Common myeloid progenitor, CD34-positive (primary cell): ENCODE results near the gene SLC40A1.

ENCODE experiments used
- CTCF ChIA-PET: fragments of 350-600 bp; sonication (Branson Sonifier 250); formaldehyde crosslinking; loops from one replicate; lab custom pipeline; 2021; ENCODE audit warnings: antibody characterized with exemption; lab: Charles Lee
- POLR2A ChIA-PET: fragments of 350-600 bp; sonication (Branson Sonifier 250); formaldehyde crosslinking; loops from one replicate; lab custom pipeline; 2021; ENCODE audit warnings: antibody characterized with exemption; lab: Charles Lee
- DNase-seq, 3 donors: peaks; one replicate each; pipeline versions ENCODE4 v3.0.0 to v3.0.0-alpha.2; 2013
- H3K27ac ChIP-seq, 2 experiments: 1 replicate in 1 of 2; 2 replicates in 1 of 2; pipeline ENCODE4 v1.7.0; 2013; ENCODE audit warnings: inconsistent platforms in 2 of 2, low read length in 2 of 2, mild to moderate bottlenecking in 2 of 2, low read depth in 1 of 2, moderate library complexity in 1 of 2; ENCODE audit not compliant: severe bottlenecking in 2 of 2, insufficient read depth in 1 of 2, poor library complexity in 1 of 2
- H3K27me3 ChIP-seq, 5 experiments: replicated peaks in 2 of 5; 1 replicate in 3 of 5; 2 replicates in 2 of 5; pipeline versions ENCODE4 v1.6.1 to v1.7.0; 2013; ENCODE audit warnings: low read length in 4 of 5, mild to moderate bottlenecking in 2 of 5, moderate library complexity in 2 of 5, inconsistent platforms in 1 of 5; ENCODE audit not compliant: insufficient read depth in 5 of 5, control insufficient read depth in 4 of 5
- H3K36me3 ChIP-seq, 4 experiments: 1 replicate in 2 of 4; 2 replicates in 2 of 4; pipeline versions ENCODE4 v1.6.1 to v1.7.0; 2013; ENCODE audit warnings: low read length in 3 of 4, control low read depth in 1 of 4, mild to moderate bottlenecking in 1 of 4; ENCODE audit not compliant: control insufficient read depth in 4 of 4, insufficient read depth in 4 of 4
- H3K4me1 ChIP-seq, 4 experiments: 1 replicate in 3 of 4; 2 replicates in 1 of 4; pipeline versions ENCODE4 v1.6.1 to v1.7.1; 2013; ENCODE audit warnings: low read length in 3 of 4, mild to moderate bottlenecking in 3 of 4, control low read depth in 1 of 4, inconsistent platforms in 1 of 4, moderate library complexity in 1 of 4; ENCODE audit not compliant: control insufficient read depth in 4 of 4, insufficient read depth in 4 of 4; ENCODE audit errors: control extremely low read depth in 1 of 4
- H3K4me3 ChIP-seq, 7 experiments: 1 replicate in 4 of 7; 2 replicates in 3 of 7; pipeline versions ENCODE4 v1.5.1 to v1.7.0; 2013; ENCODE audit warnings: mild to moderate bottlenecking in 7 of 7, low read length in 6 of 7, moderate library complexity in 6 of 7, inconsistent platforms in 2 of 7, low read depth in 2 of 7, control low read depth in 1 of 7; ENCODE audit not compliant: insufficient read depth in 4 of 7, control insufficient read depth in 1 of 7; ENCODE audit errors: extremely low read depth in 1 of 7
- H3K9me3 ChIP-seq, 5 experiments: 1 replicate in 4 of 5; 2 replicates in 1 of 5; pipeline versions ENCODE4 v1.6.1 to v1.7.1; 2013; ENCODE audit warnings: low read length in 4 of 5, mild to moderate bottlenecking in 2 of 5, inconsistent platforms in 1 of 5, low read depth in 1 of 5, moderate library complexity in 1 of 5; ENCODE audit not compliant: control insufficient read depth in 4 of 5, insufficient read depth in 2 of 5; ENCODE audit errors: control extremely low read depth in 1 of 5
- WGBS: methylation state at CpG from one replicate; pipeline ENCODE4 v1.1.5; 2013; ENCODE audit not compliant: insufficient coverage; 5-methylcytosine and 5-hydroxymethylcytosine counted together

SLC40A1 gene

GRCh38 chr2:189624648-189625355 lies 44.2 kb upstream of the SLC40A1 start:
- CTCF ChIA-PET = interaction anchor here (0.8 to 2.7 kb wide), 7 partner anchors 8 to 159 kb away, joined by 3 to 10 read pairs (median 5); partner anchors contain the start of gene SLC40A1
- Histone ChIP-seq H3K9me3 (no peaks in the 10 kb centered on the region), H3K4me1 (peaks cover 0 to 14% (median 2%) of the 10 kb centered on the region in 4 experiments), H3K27me3 (no peaks in the 10 kb centered on the region), H3K27ac (no peak overlapping the region), H3K4me3 (no peak overlapping the region), H3K36me3 (no peaks in the 10 kb centered on the region)
- no peak for DNase-seq
- POLR2A ChIA-PET = interaction anchor here (0.7 to 1.4 kb wide), 3 partner anchors 40 to 60 kb away, joined by 3 read pairs; partner anchors contain the start of gene SLC40A1
- WGBS = 63% methylated on average over 2 of the region's 3 CpGs

- Histone ChIP-seq H3K4me1 (peaks cover 0 to 14% (median 2%) of the 10 kb centered on the region in 4 experiments), H3K4me3 (no peak overlapping the region), H3K27me3 (no peaks in the 10 kb centered on the region), H3K9me3 (no peaks in the 10 kb centered on the region), H3K27ac (no peak overlapping the region), H3K36me3 (no peaks in the 10 kb centered on the region)
- ChIA-PET POLR2A (no interaction called here), CTCF (interaction anchor here (0.7 to 2.7 kb wide), 7 partner anchors 10 to 46 kb away, joined by 3 to 10 read pairs (median 4); no protein-coding TSS in a partner anchor)
- DNase-seq = no peak
- no CpG with 5 or more reads among the region's 1 CpG for WGBS
Measured at GRCh38 chr2:189623049-189623448, 42.5 kb upstream of the SLC40A1 start.

GRCh38 chr2:189621781-189622180 lies 41.2 kb upstream of the SLC40A1 start:
- Histone ChIP-seq H3K9me3 (no peaks in the 10 kb centered on the region), H3K4me1 (peaks cover 0 to 14% (median 2%) of the 10 kb centered on the region in 4 experiments), H3K4me3 (no peak overlapping the region), H3K36me3 (no peaks in the 10 kb centered on the region), H3K27me3 (no peaks in the 10 kb centered on the region), H3K27ac (no peak overlapping the region)
- no peak for DNase-seq
- CTCF ChIA-PET = no interaction called here
- POLR2A ChIA-PET = no interaction called here

- Histone ChIP-seq H3K4me3 (no peak overlapping the region), H3K27ac (no peak overlapping the region), H3K9me3 (no peaks in the 10 kb centered on the region), H3K4me1 (peaks cover 0 to 15% (median 4%) of the 10 kb centered on the region in 4 experiments), H3K36me3 (no peaks in the 10 kb centered on the region), H3K27me3 (no peaks in the 10 kb centered on the region)
- CTCF ChIA-PET = interaction anchor here (0.9 to 1.8 kb wide), 8 partner anchors 10 to 171 kb away, joined by 3 to 7 read pairs (median 3); no protein-coding TSS in a partner anchor
- WGBS = no CpG with 5 or more reads among the region's 1 CpG
- POLR2A ChIA-PET = no interaction called here
- no peak for DNase-seq
Measured at GRCh38 chr2:189618197-189618596, 37.6 kb upstream of the SLC40A1 start.

GRCh38 chr2:189614585-189614984 lies 34.0 kb upstream of the SLC40A1 start:
- WGBS = 88% methylated on average over 2 of the region's 4 CpGs

GRCh38 chr2:189613650-189614420 lies 33.2 kb upstream of the SLC40A1 start:
- H3K27me3 ChIP-seq = no peaks in the 10 kb centered on the region
- POLR2A ChIA-PET = interaction anchor here (1.4 kb wide), 1 partner anchor 33 kb away, joined by 8 read pairs; the partner anchor contains the start of gene SLC40A1
- no peaks in the 10 kb centered on the region for H3K9me3 ChIP-seq
- no peaks in the 10 kb centered on the region for H3K36me3 ChIP-seq
- H3K27ac ChIP-seq = peak overlapping the region in 1 of 2 experiments; percentile 80
- peak overlapping the region in 2 of 7 experiments; percentile 39 to 77 for H3K4me3 ChIP-seq
- DNase-seq = peak in 2 of 3 donors; percentile 81 to 88
- H3K4me1 ChIP-seq = peaks cover 0 to 43% (median 20%) of the 10 kb centered on the region in 4 experiments
- no CpG with 5 or more reads among the region's 2 CpGs for WGBS
- CTCF ChIA-PET = interaction anchor here (0.9 to 2.1 kb wide), 3 partner anchors 9 to 33 kb away, joined by 3 to 6 read pairs (median 5); partner anchors contain the start of gene SLC40A1

More at GRCh38 chr2:189614585-189614984, 34.0 kb upstream of the SLC40A1 start:
- H3K36me3 ChIP-seq = no peaks in the 10 kb centered on the region
- H3K4me1 ChIP-seq = peaks cover 0 to 36% (median 13%) of the 10 kb centered on the region in 4 experiments
- H3K27ac ChIP-seq = no peak overlapping the region
- CTCF ChIA-PET = interaction anchor here (2.1 to 3.0 kb wide), 3 partner anchors 14 to 34 kb away, joined by 6 to 9 read pairs (median 6); partner anchors contain the start of gene SLC40A1
- H3K9me3 ChIP-seq = no peaks in the 10 kb centered on the region
- no peaks in the 10 kb centered on the region for H3K27me3 ChIP-seq
- POLR2A ChIA-PET = no interaction called here
- DNase-seq = no peak
- H3K4me3 ChIP-seq = no peak overlapping the region
